Lung (tissue), 12 donors: ENCODE results near the gene LARGE1. TPM values are rescaled to one million over a fixed set of nuclear protein-coding genes. Genes with fewer than 3 reads are reported as not detected.

Experiments
- ATAC-seq: fragments of 200-7000 bp; cut with Tn5 transposase; one replicate; pipeline ENCODE4 v1.9.1; 2020; ENCODE audit warnings: moderate number of reproducible peaks; ENCODE audit not compliant: insufficient read depth, low FRiP score
- DNase-seq, 3 donors: peaks; one replicate each; pipeline ENCODE4 v3.0.0-alpha.2; 2013 to 2017
- H3K27ac ChIP-seq, 2 donors: one replicate each; pipeline ENCODE4 v1.5.1; 2013; ENCODE audit warnings: mild to moderate bottlenecking in 2 of 2, moderate library complexity in 2 of 2, control low read depth in 1 of 2, inconsistent platforms in 1 of 2, low read depth in 1 of 2, low read length in 1 of 2
- H3K27me3 ChIP-seq, 3 donors: one replicate each; pipeline ENCODE4 v1.5.1; 2013; ENCODE audit warnings: low read length in 2 of 3; ENCODE audit not compliant: control insufficient read depth in 3 of 3, insufficient read depth in 3 of 3
- H3K36me3 ChIP-seq, 4 donors: one replicate each; pipeline ENCODE4 v1.5.1; 2013; ENCODE audit warnings: low read length in 4 of 4, mild to moderate bottlenecking in 1 of 4, moderate library complexity in 1 of 4; ENCODE audit not compliant: control insufficient read depth in 4 of 4, insufficient read depth in 4 of 4
- H3K4me1 ChIP-seq, 5 donors: one replicate each; pipeline ENCODE4 v1.5.1; 2013; ENCODE audit warnings: low read length in 5 of 5, mild to moderate bottlenecking in 2 of 5, moderate library complexity in 1 of 5; ENCODE audit not compliant: control insufficient read depth in 5 of 5, insufficient read depth in 5 of 5
- H3K4me3 ChIP-seq: one replicate; pipeline ENCODE4 v1.5.1; 2013; ENCODE audit warnings: mild to moderate bottlenecking, control low read depth, moderate library complexity
- H3K9ac ChIP-seq, 2 donors: one replicate each; pipeline ENCODE4 v1.5.1; 2013; ENCODE audit warnings: low read length in 2 of 2, control low read depth in 1 of 2; ENCODE audit not compliant: insufficient read depth in 1 of 2
- H3K9me3 ChIP-seq, 4 donors: one replicate each; pipeline ENCODE4 v1.5.1; 2013; ENCODE audit warnings: low read length in 3 of 4, mild to moderate bottlenecking in 1 of 4, moderate library complexity in 1 of 4; ENCODE audit not compliant: control insufficient read depth in 4 of 4, insufficient read depth in 3 of 4
- WGBS, 2 donors: extraction: QIAGEN DNeasy Blood & Tissue Kit; methylation state at CpG; one replicate each; pipeline ENCODE4 v1.1.7; 2013; 5-methylcytosine and 5-hydroxymethylcytosine counted together
- polyA plus RNA-seq, 2 donors: library from polyadenylated mRNA; stranded (reverse); fragments of 200-250 nt; gene quantifications; one replicate each; pipeline ENCODE4 v1.2.1, GENCODE V29; 2013
- total RNA-seq, 2 donors: library from RNA; depleted of rRNA in 1 of 2; stranded (reverse); fragments of >200 nt in 1 of 2; gene quantifications; one replicate each; pipeline ENCODE4 v1.2.1, GENCODE V29; 2014 to 2021
- TF ChIP-seq, protein P1 (sequence below): IDR thresholded peaks from 2 replicates; pipeline ENCODE4 v1.5.1; 2012; ENCODE audit warnings: mild to moderate bottlenecking; ENCODE audit errors: control extremely low read depth, extremely low read depth
- donor health status: control.
- donor health status: control.
- donor health status: Bipolar disorder and iron deficiency.
- donor health status: healthy.
- donor health status: DM: yes; HTN: yes; CAD: no.

Gene LARGE1
- total and polyA plus RNA-seq, 4 donors, result 2.9 to 41.1 (median 15.4) TPM

DNA sequence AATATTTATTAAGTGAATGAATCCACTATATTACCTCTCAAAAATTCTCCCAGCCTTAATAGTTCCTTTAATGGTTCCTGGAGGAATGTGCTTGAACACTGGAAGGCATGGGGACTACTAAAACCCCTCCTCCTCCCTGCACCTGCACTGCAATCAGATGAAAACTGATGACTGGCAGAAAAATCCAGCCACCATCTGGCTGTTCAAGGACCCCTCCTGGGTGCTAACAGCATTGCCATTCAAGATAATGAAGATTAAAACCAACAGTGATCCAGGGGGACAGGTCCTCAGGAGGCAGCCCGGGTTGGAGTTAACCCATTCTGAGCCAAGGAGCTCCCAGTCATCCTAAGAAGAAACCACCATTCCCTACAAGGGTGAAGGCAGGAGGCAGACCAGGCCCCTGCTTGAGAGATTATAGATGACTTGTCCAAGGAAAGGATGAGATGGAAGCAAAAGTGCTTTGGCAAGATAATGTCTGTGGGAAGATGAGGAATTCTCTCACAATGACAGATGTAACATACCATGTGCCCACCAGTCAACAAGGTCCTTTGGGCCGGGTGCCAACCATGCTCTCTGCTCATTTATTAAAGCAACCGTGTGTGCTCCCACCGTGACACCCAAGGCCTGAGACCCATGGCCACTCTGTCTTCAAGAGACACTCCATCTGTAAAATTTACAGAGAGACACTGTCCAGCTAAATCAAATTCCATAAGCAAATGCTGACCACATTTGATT lies 90.6 kb downstream of the LARGE1 start:
- TF ChIP-seq, protein P1, sequence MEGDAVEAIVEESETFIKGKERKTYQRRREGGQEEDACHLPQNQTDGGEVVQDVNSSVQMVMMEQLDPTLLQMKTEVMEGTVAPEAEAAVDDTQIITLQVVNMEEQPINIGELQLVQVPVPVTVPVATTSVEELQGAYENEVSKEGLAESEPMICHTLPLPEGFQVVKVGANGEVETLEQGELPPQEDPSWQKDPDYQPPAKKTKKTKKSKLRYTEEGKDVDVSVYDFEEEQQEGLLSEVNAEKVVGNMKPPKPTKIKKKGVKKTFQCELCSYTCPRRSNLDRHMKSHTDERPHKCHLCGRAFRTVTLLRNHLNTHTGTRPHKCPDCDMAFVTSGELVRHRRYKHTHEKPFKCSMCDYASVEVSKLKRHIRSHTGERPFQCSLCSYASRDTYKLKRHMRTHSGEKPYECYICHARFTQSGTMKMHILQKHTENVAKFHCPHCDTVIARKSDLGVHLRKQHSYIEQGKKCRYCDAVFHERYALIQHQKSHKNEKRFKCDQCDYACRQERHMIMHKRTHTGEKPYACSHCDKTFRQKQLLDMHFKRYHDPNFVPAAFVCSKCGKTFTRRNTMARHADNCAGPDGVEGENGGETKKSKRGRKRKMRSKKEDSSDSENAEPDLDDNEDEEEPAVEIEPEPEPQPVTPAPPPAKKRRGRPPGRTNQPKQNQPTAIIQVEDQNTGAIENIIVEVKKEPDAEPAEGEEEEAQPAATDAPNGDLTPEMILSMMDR, result no peak
- peaks cover 0 to 21% (median 18%) of the 10 kb centered on the region in 5 donors for H3K4me1 ChIP-seq
- H3K27ac ChIP-seq, result no peak overlapping the region
- DNase-seq, result no peak
- no peaks in the 10 kb centered on the region for H3K27me3 ChIP-seq
- H3K36me3 ChIP-seq, result no peaks in the 10 kb centered on the region
- peaks cover 0 to 2% (median 0%) of the 10 kb centered on the region in 4 donors for H3K9me3 ChIP-seq
- ATAC-seq, result no peak
- no peak overlapping the region for H3K9ac ChIP-seq
- H3K4me3 ChIP-seq, result no peak overlapping the region
- WGBS, 2 donors, result 61 to 66% methylated on average over 4 of the region's 4 CpGs

DNA sequence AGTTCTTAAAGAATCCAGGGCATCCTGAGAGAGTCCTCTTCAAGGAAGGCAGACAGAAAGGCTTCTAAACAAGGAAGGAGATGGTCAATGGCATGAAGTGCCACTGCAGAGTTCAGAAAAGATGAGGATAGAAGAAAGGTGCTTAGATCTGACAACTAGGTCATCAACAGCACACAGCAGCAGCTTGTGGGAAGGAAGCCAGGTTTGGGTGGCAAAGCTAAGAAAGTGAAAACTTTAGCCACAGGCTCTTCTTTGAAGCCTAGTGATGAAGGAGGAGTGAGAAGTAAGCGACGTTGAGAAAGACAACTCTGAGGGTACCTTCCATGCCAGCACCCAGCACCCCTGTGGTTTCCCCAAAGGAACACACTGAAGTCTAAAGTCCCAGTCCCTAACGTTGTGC lies 92.0 kb downstream of the LARGE1 start:
- no peaks in the 10 kb centered on the region for H3K27me3 ChIP-seq
- H3K4me3 ChIP-seq, result no peak overlapping the region
- no peak overlapping the region for H3K27ac ChIP-seq
- peaks cover 0 to 2% (median 0%) of the 10 kb centered on the region in 4 donors for H3K9me3 ChIP-seq
- peaks cover 0 to 23% (median 20%) of the 10 kb centered on the region in 5 donors for H3K4me1 ChIP-seq
- no peaks in the 10 kb centered on the region for H3K36me3 ChIP-seq
- 90 to 91% methylated on average over 3 of the region's 3 CpGs for WGBS, 2 donors
- ATAC-seq (no peak), DNase-seq (no peak)
- no peak overlapping the region for H3K9ac ChIP-seq
- TF ChIP-seq, protein P1, result no peak

DNA sequence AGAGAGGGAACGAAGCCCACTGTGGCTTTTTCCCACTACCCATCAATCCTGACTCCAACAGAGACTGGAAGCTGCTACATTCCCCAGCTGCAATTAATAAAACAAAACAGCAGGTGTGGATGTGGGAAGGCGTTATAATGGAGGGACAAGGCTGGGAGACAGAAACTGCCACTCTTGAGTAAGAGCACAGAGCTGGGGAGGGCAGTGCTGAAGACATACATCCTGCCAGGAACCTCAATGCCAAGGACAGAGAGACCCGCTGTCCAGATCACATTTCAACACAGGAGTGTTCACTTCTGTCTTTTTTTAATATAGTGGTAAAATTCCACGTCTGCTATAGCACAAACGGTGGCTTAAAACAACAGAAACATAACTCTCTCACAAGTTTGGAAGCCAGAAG lies 94.5 kb downstream of the LARGE1 start:
- peaks cover 0 to 2% (median 0%) of the 10 kb centered on the region in 4 donors for H3K9me3 ChIP-seq
- peak overlapping the region in 1 of 2 donors; percentile 74 for H3K27ac ChIP-seq
- no peak overlapping the region for H3K4me3 ChIP-seq
- peaks cover 0 to 28% (median 11%) of the 10 kb centered on the region in 5 donors for H3K4me1 ChIP-seq
- no peaks in the 10 kb centered on the region for H3K36me3 ChIP-seq
- DNase-seq (no peak), ATAC-seq (no peak)
- no peak overlapping the region for H3K9ac ChIP-seq
- no peaks in the 10 kb centered on the region for H3K27me3 ChIP-seq
- WGBS, 2 donors, result 90 to 93% methylated on average over 5 of the region's 5 CpGs
- TF ChIP-seq, protein P1, result no peak
